Natural killer cell (primary cell): ENCODE results near the gene MYBPC1. TPM values are rescaled to one million over a fixed set of nuclear protein-coding genes. Genes with fewer than 3 reads are reported as not detected.

Experiments used
- ATAC-seq, 3 donors: fragments of 150-1000 bp in 2 of 3; fragments of 200-7000 bp in 1 of 3; cut with Tn5 transposase; 1 replicate in 1 of 3; 2 replicates in 2 of 3; pipeline ENCODE4 v1.10.0; 2021; ENCODE audit warnings: mild to moderate bottlenecking in 2 of 3, moderate library complexity in 2 of 3
- DNase-seq, 2 donors: peaks; one replicate each; pipeline versions ENCODE4 v3.0.0 to v3.0.0-alpha.2; 2013 to 2021; ENCODE audit warnings: mixed read lengths in 1 of 2
- H3K27ac ChIP-seq: one replicate; pipeline ENCODE4 v1.5.1; 2013; ENCODE audit warnings: mild to moderate bottlenecking, low read length
- H3K27me3 ChIP-seq: one replicate; pipeline ENCODE4 v1.6.1; 2013; ENCODE audit warnings: low read length; ENCODE audit not compliant: control insufficient read depth, insufficient read depth
- H3K36me3 ChIP-seq: one replicate; pipeline ENCODE4 v1.6.1; 2013; ENCODE audit warnings: low read length; ENCODE audit not compliant: control insufficient read depth, insufficient read depth
- H3K4me1 ChIP-seq: one replicate; pipeline ENCODE4 v1.6.1; 2013; ENCODE audit warnings: low read length; ENCODE audit not compliant: control insufficient read depth, insufficient read depth
- H3K4me3 ChIP-seq: one replicate; pipeline ENCODE4 v1.5.1; 2013; ENCODE audit warnings: low read length
- H3K9me3 ChIP-seq: one replicate; pipeline ENCODE4 v1.6.1; 2013; ENCODE audit warnings: low read length; ENCODE audit not compliant: control insufficient read depth, insufficient read depth
- H3K27ac Mint-ChIP-seq, 2 donors: one replicate each; pipeline ENCODE4 v1.8.0; 2022; ENCODE audit warnings: mild to moderate bottlenecking in 2 of 2, mixed read lengths in 2 of 2, moderate library complexity in 1 of 2
- H3K27me3 Mint-ChIP-seq, 2 donors: one replicate each; pipeline ENCODE4 v1.8.0; 2022; ENCODE audit warnings: low read depth in 2 of 2, mixed read lengths in 2 of 2
- H3K36me3 Mint-ChIP-seq: one replicate; pipeline ENCODE4 v1.8.0; 2022; ENCODE audit warnings: mixed read lengths
- H3K4me1 Mint-ChIP-seq, 2 donors: one replicate each; pipeline ENCODE4 v1.8.0; 2022; ENCODE audit warnings: mixed read lengths in 2 of 2
- H3K4me3 Mint-ChIP-seq: one replicate; pipeline ENCODE4 v1.8.0; 2022; ENCODE audit warnings: mild to moderate bottlenecking, moderate library complexity, mixed read lengths
- H3K9me3 Mint-ChIP-seq, 2 donors: one replicate each; pipeline ENCODE4 v1.8.0; 2022; ENCODE audit warnings: mixed read lengths in 2 of 2
- WGBS: methylation state at CpG from one replicate; pipeline ENCODE4 v1.1.7; 2013; ENCODE audit warnings: missing lambda C conversion rate; ENCODE audit not compliant: insufficient coverage; 5-methylcytosine and 5-hydroxymethylcytosine counted together
- intact Hi-C: fragments of 100-400 bp; cut with micrococcal nuclease; formaldehyde crosslinking; loops from one replicate; pipeline ENCODE4 v1.14.2; 2022
- total RNA-seq, 4 donors: library from RNA; stranded (reverse); fragments of 120-200 nt in 1 of 4; gene quantifications; one replicate each; pipeline versions ENCODE4 v1.2.3 to v1.2.4, GENCODE V29; 2013 to 2022
- TF ChIP-seq, protein P1 (sequence below): fragments of 200-600 bp; IDR thresholded peaks from one replicate; pipeline ENCODE4 v1.8.0; 2022; ENCODE audit warnings: antibody characterized with exemption

Gene MYBPC1
- total RNA-seq, 3 donors from 2014 or later (not counting 1 experiment from before 2014, with no cell fraction given), result not detected

DNA sequence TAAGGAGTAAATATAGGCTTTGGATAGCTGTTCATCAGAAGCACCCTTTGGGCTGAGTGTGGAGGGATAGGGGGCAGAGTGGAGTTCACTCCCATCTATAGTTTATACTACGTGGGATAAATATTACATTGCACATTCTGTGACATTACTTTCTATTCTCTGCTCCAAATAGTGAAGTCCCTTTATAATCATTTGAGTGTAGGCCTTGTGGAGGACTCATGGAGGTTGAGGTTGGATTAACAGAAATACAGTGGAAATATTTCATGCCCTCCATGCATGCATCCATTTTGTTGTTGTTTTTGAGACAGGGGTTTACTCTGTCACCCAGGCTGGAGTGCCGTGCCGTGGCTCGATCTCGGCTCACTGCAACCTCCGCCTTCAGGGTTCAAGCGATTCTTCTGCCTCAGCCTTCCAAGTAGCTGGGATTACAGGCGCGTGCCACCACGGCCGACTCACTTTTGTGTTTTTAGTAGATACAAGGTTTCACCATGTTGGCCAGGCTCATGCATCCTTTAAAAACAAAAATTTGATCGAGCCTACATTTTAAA, 104.1 kb downstream of the MYBPC1 start:
- Mint-ChIP-seq H3K27me3 (peaks cover 0 to 10% of the 10 kb centered on the region in 2 donors), H3K4me3 (peak overlapping the region; percentile 92), H3K36me3 (no peaks in the 10 kb centered on the region), H3K9me3 (no peaks in the 10 kb centered on the region), H3K27ac (peak overlapping the region in 1 of 2 donors; percentile 75), H3K4me1 (peaks cover 16 to 18% of the 10 kb centered on the region in 2 donors)
- no peaks in the 10 kb centered on the region for H3K9me3 ChIP-seq
- H3K27ac ChIP-seq, result no peak overlapping the region
- TF ChIP-seq, protein P1, sequence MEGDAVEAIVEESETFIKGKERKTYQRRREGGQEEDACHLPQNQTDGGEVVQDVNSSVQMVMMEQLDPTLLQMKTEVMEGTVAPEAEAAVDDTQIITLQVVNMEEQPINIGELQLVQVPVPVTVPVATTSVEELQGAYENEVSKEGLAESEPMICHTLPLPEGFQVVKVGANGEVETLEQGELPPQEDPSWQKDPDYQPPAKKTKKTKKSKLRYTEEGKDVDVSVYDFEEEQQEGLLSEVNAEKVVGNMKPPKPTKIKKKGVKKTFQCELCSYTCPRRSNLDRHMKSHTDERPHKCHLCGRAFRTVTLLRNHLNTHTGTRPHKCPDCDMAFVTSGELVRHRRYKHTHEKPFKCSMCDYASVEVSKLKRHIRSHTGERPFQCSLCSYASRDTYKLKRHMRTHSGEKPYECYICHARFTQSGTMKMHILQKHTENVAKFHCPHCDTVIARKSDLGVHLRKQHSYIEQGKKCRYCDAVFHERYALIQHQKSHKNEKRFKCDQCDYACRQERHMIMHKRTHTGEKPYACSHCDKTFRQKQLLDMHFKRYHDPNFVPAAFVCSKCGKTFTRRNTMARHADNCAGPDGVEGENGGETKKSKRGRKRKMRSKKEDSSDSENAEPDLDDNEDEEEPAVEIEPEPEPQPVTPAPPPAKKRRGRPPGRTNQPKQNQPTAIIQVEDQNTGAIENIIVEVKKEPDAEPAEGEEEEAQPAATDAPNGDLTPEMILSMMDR, result no peak
- intact Hi-C loops, result no loop called here
- DNase-seq (peak in 1 of 2 donors; percentile 22), ATAC-seq (no peak)
- WGBS, result 97% methylated on average over 10 of the region's 12 CpGs
- H3K4me3 ChIP-seq, result peak overlapping the region; percentile 77
- peaks cover 18% of the 10 kb centered on the region for H3K4me1 ChIP-seq
- H3K36me3 ChIP-seq, result no peaks in the 10 kb centered on the region
- no peaks in the 10 kb centered on the region for H3K27me3 ChIP-seq

- Mint-ChIP-seq H3K9me3 (no peaks in the 10 kb centered on the region), H3K36me3 (no peaks in the 10 kb centered on the region), H3K4me1 (peaks cover 16 to 18% of the 10 kb centered on the region in 2 donors), H3K27me3 (peaks cover 0 to 5% of the 10 kb centered on the region in 2 donors), H3K4me3 (no peak overlapping the region), H3K27ac (no peak overlapping the region)
- TF ChIP-seq, protein P1, result no peak
- Histone ChIP-seq H3K36me3 (no peaks in the 10 kb centered on the region), H3K9me3 (no peaks in the 10 kb centered on the region), H3K27ac (no peak overlapping the region), H3K27me3 (no peaks in the 10 kb centered on the region), H3K4me3 (no peak overlapping the region), H3K4me1 (peaks cover 18% of the 10 kb centered on the region)
- ATAC-seq, result no peak
- DNase-seq, result peak in 1 of 2 donors; percentile 8
- intact Hi-C loops, result no loop called here
- 91% methylated on average over 1 of the region's 2 CpGs for WGBS
These were observed 105.6 kb downstream of the MYBPC1 start for GRCh38 chr12:101700299-101700820.

DNA sequence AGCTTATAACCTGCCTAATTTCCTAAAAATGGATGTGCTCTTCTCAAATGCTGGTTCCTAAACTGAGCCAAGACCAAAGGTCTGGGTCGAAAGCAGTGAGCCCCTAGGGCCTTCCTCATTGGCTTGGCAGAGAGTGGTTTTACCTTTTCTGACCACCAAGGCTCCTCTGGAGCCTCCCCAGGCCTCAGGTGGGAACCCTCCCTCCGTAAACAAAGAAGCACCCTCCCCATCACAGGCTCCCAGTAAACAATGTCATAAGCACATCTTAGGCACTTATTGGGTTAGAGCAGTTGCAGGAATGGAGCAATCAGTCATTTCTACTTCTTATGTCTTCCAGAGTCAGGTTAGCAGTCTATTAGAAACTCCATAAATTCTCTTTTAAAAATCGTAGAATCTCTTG, 108.7 kb downstream of the MYBPC1 start:
- Mint-ChIP-seq H3K27me3 (no peaks in the 10 kb centered on the region), H3K9me3 (no peaks in the 10 kb centered on the region), H3K4me3 (no peak overlapping the region), H3K27ac (no peak overlapping the region), H3K36me3 (no peaks in the 10 kb centered on the region), H3K4me1 (peaks cover 3 to 6% of the 10 kb centered on the region in 2 donors)
- no peaks in the 10 kb centered on the region for H3K27me3 ChIP-seq
- H3K9me3 ChIP-seq, result no peaks in the 10 kb centered on the region
- no peak for ATAC-seq
- H3K36me3 ChIP-seq, result no peaks in the 10 kb centered on the region
- no peak overlapping the region for H3K27ac ChIP-seq
- WGBS, result 87% methylated on average over 3 of the region's 3 CpGs
- H3K4me3 ChIP-seq, result no peak overlapping the region
- TF ChIP-seq, protein P1, result no peak
- peaks cover 5% of the 10 kb centered on the region for H3K4me1 ChIP-seq
- intact Hi-C loops, result no loop called here
- no peak for DNase-seq

- intact Hi-C loops, result no loop called here
- H3K27me3 ChIP-seq, result no peaks in the 10 kb centered on the region
- Mint-ChIP-seq H3K4me1 (peaks cover 0 to 5% of the 10 kb centered on the region in 2 donors), H3K9me3 (no peaks in the 10 kb centered on the region), H3K27me3 (no peaks in the 10 kb centered on the region), H3K27ac (no peak overlapping the region), H3K36me3 (no peaks in the 10 kb centered on the region), H3K4me3 (no peak overlapping the region)
- no peaks in the 10 kb centered on the region for H3K9me3 ChIP-seq
- DNase-seq (no peak), ATAC-seq (no peak)
- TF ChIP-seq, protein P1, result no peak
- no CpG with 5 or more reads among the region's 1 CpG for WGBS
- no peaks in the 10 kb centered on the region for H3K4me1 ChIP-seq
- H3K36me3 ChIP-seq, result no peaks in the 10 kb centered on the region
- H3K27ac ChIP-seq, result no peak overlapping the region
- no peak overlapping the region for H3K4me3 ChIP-seq
These were observed 111.6 kb downstream of the MYBPC1 start for GRCh38 chr12:101706403-101706802.
